GM19023 (cell line): ENCODE results near the gene FARS2.
"Not testable (repeated sequence)": the region's sequence is repeated elsewhere in the genome, so short reads cannot be mapped to it uniquely, and the experiment has no call there.

ENCODE experiments used
- ATAC-seq: cut with Tn5 transposase; IDR thresholded peaks from one replicate; pipeline ENCODE4 v1.9.1; 2021; ENCODE audit warnings: mild to moderate bottlenecking, moderate library complexity; ENCODE audit not compliant: unreplicated experiment

The FARS2 gene

GRCh38 chr6:5562277-5562676 lies 301.0 kb downstream of the FARS2 start:
- no peak for ATAC-seq

DNA sequence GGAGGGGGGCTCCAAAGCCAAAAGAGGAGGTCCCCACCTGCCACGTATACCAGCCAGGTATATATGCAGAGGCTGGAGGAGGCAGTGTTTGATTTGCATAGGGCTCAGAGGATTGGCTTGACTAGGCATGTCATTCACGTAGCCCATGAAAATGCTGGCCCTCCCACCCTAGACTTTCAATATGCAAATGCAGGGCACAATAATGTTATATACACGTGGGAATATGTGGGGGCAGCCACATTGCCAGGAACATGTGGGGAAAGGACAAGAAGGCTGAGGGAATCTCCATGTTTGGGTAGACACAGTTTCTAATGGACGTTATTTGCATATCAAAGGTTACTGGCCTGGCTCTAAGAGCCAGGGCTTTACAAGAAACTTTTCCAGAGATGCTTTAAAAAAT lies 301.8 kb downstream of the FARS2 start:
- ATAC-seq, result no peak

GRCh38 chr6:5564746-5565145 lies 303.4 kb downstream of the FARS2 start:
- not testable (repeated sequence) for ATAC-seq

DNA sequence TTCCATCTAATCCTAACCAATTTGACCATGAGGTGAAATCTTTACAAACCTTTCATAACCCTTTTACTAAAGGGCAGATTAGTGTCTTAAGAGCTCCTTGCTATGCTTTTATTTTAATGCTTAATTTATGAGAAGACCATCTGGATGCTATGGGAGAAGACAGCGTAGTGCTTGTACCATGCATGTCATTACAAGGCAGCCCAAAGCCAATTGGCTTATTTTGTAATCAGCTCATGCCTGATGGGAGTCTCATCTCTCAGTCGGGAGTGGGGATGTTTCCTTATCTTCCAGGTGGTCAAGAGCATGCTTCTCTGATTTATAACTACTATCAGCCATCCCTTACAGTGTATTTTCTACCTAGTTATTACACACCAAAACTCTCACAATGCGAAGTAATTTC lies 304.7 kb downstream of the FARS2 start:
- ATAC-seq, result no peak

DNA sequence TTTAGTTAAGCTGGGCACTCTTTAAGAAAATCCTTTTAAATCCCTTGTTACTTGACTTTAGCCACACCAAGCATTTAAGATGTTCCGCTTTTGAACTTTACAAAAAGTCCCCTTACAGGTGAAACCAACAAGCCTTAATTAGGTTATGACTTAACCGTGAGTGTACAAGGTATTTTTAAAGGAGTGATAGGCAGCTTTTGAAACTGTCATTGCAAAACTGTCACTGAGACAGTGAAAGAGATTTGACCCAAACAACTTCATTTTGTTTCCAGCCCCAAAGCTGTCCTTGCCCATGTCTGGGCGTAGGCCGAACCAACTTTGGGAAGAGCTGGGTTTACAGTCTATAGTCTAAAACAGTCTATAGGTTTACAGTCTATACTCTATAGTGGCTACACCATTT lies 305.4 kb downstream of the FARS2 start:
- no peak for ATAC-seq

GRCh38 chr6:5567352-5567751 lies 306.0 kb downstream of the FARS2 start:
- ATAC-seq, result no peak

DNA sequence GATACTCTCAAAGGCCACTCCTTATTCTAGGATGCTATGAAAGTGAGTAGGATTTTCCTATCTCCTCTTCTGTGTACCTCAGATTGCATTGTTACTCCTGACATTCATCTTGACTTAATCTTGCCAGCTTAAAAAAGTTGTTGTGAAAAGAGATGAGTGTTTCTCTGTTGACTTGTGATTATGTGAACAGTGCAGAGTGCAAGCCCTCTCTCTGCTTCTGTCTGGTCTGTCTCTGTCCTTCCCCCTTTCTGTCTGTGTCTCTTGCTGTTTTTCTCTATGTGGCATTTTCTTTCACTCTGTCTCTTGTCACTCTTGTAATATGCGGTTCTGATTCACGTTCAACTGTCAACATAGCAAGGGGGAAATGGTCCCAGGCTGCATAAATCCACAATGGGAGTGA lies 306.6 kb downstream of the FARS2 start:
- ATAC-seq, result no peak

GRCh38 chr6:5569491-5569890 lies 308.2 kb downstream of the FARS2 start:
- ATAC-seq, result no peak

- no peak for ATAC-seq
Measured at GRCh38 chr6:5570641-5571040, 309.3 kb downstream of the FARS2 start.

DNA sequence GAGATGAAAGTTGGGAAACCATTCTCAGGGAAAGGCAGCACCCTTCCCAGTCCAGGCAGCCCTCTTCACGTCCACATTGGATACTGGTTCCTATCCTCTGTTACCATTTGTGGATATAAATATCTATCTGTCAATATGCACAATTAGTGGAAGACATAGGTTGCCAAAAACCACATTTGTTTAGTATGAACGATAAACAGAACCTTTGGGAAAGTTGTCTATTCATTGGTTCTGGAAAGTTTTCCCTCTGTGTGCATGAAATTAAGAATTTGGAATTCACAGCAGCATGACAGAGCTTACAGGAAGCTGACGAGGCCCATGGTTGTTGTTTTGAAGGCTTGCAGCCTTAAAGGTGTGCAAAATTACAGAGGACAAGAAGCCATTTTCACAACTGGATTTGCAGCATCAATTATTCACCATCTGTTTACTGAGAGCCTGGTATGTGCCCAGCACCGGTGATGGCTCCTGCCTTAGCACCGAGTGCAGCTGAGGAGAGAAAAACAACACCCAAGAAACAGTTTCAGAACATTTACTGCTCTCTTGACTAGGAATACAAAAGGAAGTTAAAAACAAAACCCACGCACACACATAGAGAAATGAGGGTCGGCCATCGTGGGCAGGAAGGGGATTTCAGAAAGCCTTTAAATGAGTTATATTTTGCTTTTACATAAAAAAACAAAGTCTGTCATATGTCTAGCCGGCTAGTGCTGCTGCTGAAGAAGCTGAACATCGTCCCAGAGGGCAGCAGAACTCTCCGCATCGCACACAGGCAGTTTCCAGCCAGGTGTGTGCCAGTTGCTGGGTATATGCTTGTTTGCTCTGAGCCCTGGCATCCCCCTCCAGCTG lies 319.6 kb downstream of the FARS2 start:
- ATAC-seq, result no peak

- ATAC-seq, result no peak
Measured at GRCh38 chr6:5582762-5583161, 321.4 kb downstream of the FARS2 start.

DNA sequence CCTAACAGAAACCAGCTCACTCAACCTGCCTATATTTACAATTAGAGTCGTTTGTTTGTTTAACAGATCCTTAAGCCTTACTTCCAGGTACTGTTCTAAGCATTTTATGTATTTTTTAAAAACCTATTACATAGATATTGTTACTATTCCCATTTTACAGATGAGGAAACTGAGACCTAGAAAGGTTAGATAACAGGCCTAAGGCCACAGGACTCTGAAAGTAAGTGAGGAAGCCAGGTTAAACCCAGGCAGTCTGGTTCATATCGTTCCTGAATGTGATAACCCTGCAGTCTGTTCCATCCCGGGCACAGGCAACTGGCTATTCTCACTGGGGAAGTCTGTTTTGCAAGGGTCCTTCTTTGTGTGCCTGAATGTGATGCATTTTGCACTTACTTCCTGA lies 322.2 kb downstream of the FARS2 start:
- no peak for ATAC-seq

DNA sequence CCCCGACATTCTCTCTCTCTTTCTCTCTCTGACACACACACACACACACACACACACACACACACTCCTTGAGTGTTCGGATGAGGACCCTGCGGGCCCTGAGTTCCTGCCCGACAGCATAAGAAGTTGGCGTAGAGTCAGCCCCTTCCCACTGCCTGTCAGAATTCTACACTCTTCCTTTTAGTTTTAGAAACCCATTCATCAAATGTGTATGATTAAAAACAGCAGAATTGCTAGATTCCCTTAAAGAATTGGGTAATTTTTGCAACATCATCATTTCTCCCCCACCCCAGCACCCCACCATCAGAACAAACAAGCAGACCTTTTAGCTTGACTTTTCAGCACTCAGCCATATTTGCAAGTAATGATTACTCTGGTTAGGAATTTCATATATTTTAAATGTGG lies 322.8 kb downstream of the FARS2 start:
- ATAC-seq, result no peak

GRCh38 chr6:5587648-5588047 lies 326.3 kb downstream of the FARS2 start:
- ATAC-seq, result no peak

DNA sequence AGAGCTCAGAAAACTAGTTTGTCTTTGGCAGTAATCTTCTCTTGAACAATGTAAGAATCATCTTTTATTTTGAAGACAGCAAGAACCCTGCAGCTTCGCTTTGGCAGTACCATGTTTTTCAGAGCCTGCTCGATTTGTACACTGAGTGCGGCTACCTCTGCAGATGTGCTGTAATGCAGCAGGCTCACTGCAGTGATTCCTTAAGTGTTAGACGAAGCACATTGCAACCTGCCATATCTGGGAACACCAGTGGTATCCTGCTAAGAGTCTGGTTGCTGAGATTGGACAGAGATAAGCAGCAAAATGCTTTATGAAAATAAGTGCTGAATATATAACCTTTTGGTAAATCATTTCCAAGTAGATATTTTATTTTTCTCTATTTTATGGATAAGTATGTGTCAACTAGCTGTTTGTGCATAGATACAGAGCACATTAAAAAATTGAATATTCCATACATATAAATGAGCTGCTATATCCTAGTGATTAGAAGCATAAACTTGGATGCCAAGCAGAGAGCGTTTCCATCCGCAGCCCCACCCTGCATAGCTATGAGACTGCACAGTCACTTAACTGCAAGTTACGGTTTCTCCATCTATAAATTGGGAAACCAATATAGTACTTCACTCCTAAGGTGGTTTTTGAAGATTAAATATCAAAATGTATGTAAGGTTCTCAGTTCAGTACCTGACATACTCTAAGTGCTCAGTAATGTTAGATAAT lies 328.3 kb downstream of the FARS2 start:
- ATAC-seq, result no peak

DNA sequence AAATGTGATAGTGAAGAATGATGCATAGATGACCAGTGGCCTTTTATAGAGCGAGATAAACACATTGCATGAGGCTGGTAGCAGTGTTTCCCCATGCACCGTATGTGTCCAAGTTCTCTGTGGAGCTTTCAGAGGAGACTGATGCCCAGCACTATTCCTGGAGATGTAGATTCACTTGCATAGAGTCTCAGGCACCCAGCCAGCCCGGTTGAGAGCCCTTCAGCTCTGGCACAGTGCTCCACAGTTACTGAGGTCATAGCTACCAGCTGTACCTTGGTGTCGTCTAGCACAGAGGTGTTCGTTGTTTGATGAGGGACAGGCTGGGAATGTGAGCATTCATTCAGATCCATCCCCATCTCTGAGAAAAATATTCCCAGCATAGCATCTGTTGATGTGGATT lies 328.9 kb downstream of the FARS2 start:
- ATAC-seq, result no peak

GRCh38 chr6:5592886-5593519 lies 331.7 kb downstream of the FARS2 start:
- no peak for ATAC-seq

DNA sequence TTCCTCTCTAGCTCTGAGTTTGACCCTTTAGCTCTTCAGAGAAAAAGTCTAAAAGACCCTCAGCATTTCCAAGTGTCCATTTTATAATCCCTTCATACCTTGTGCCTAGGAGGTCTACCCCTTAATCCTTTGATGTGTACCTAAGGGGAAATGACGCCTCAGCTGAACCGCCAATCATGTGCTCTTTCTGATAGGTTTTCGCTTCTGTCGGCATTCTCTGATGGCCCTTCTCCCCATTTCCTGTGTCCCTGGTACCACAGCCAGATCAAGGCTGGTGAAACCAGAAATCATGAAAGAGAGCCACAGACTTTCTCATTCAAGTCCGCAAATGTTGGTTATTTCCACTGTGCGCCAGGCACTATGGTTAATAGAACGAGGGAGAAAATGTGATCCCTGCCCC lies 333.9 kb downstream of the FARS2 start:
- ATAC-seq, result no peak

GRCh38 chr6:5597413-5597812 lies 336.1 kb downstream of the FARS2 start:
- ATAC-seq, result no peak

- no peak for ATAC-seq
Measured at GRCh38 chr6:5598123-5598522, 336.8 kb downstream of the FARS2 start.

- ATAC-seq, result no peak
Measured at GRCh38 chr6:5599127-5599526, 337.8 kb downstream of the FARS2 start.

DNA sequence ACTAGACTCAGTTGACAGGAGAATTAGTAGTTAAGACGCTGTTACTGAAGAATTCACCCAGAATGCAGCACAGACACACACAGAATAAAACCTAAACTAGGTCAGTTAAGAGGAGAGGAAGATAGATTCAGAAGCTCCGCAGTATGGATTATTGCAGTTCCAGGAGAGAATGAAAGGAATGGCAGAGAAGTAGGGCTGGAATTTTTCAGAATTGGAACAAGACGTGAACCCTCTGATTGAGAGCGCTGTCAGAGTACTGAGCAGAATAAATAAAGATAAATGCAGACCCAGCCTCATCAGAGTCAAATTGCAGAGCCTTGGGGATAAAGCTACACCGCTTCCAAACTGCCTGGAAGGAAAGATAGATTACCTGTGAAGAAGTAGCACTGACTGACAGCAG lies 344.6 kb downstream of the FARS2 start:
- ATAC-seq, result no peak
